Measurements from ENCODE around the gene GNAT2. TPM values are rescaled to one million over a fixed set of nuclear protein-coding genes. Genes with fewer than 3 reads are reported as not detected.

Gene GNAT2
- total and polyA plus RNA-seq, 2 donors (not counting 3 experiments of a cell fraction or from before 2014, with no cell fraction given), result not detected

- Histone ChIP-seq H3K36me3 (ENCODE audit: control insufficient read depth in 2 of 2, extremely low read depth in 1 of 2, insufficient read depth in 2 of 2, low read length in 2 of 2) (no peaks in the 10 kb centered on the region), H4K20me1 (replicated peaks; ENCODE audit: control insufficient read depth, extremely low read depth, insufficient read depth, low read length) (no peaks in the 10 kb centered on the region), H3K79me2 (ENCODE audit: control insufficient read depth, insufficient read depth, low read length) (no peaks in the 10 kb centered on the region), H3K9me1 (replicated peaks; ENCODE audit: control insufficient read depth, extremely low read depth, insufficient read depth, low read length) (no peaks in the 10 kb centered on the region), H3K9ac (replicated peaks; ENCODE audit: extremely low read depth, insufficient read depth, low read length) (no peak overlapping the region), H3K9me3 (replicated peaks; ENCODE audit: control insufficient read depth, insufficient read depth, low read length) (no peaks in the 10 kb centered on the region), H3K27me3 (ENCODE audit: control insufficient read depth in 2 of 2, insufficient read depth in 2 of 2, low read length in 2 of 2) (no peaks in the 10 kb centered on the region), H3K4me3 (replicated peaks in 1 of 3; ENCODE audit: insufficient read depth in 1 of 3, low read depth in 1 of 3, low read length in 3 of 3) (no peak overlapping the region), H3K4me1 (ENCODE audit: control insufficient read depth, extremely low read depth, insufficient read depth, low read length) (peaks cover 24% of the 10 kb centered on the region), H2AFZ (ENCODE audit: low read depth, low read length) (no peak overlapping the region), H3K27ac (ENCODE audit: insufficient read depth, low read depth, low read length) (no peak overlapping the region), H3K4me2 (ENCODE audit: insufficient read depth, low read length) (no peak overlapping the region)
- DNase-seq (ENCODE audit: low read depth, low spot score) (no peak), FAIRE-seq (no peak)
- dilution Hi-C loops (cut with MboI; ENCODE audit: extremely low pct_ligation_motif_present, low sequenced_read_pairs) (no loop called here), intact Hi-C loops (cut with micrococcal nuclease) (loop anchor here (10.0 kb wide), 1 partner anchor 126 kb away; the partner anchor contains the start of gene ATXN7L2)
- POLR2A ChIA-PET, result interaction anchor here (0.7 kb wide), 1 partner anchor 20 kb away, joined by 3 read pairs; no protein-coding TSS in a partner anchor
- TF ChIP-seq JUN (IDR thresholded peaks at IDR 0.05; ENCODE audit: borderline replicate concordance, insufficient read depth, insufficient read length, low read depth), result no peak
- no peak for TF ChIP-seq POLR2A (IDR thresholded peaks at IDR 0.05; ENCODE audit: low read depth, low read length)
- no peak for TF ChIP-seq FOS (IDR thresholded peaks at IDR 0.05; ENCODE audit: borderline replicate concordance, insufficient read depth, low read length)
- no peak for TF ChIP-seq CTCF (IDR thresholded peaks at IDR 0.05; ENCODE audit: extremely low read depth in 1 of 2, insufficient read depth in 1 of 2, low read depth in 1 of 2, low read length in 2 of 2)
- no peak for TF ChIP-seq POLR2AphosphoS5 (IDR thresholded peaks at IDR 0.05; ENCODE audit: insufficient read depth, low read depth, low read length)
- no peak for TF ChIP-seq GATA2 (IDR thresholded peaks at IDR 0.05; ENCODE audit: insufficient read depth, insufficient read length, low read depth, low read length)
- no peak for TF ChIP-seq MYC (IDR thresholded peaks at IDR 0.05; ENCODE audit: low read depth, low read length)
- TF ChIP-seq, protein P1, sequence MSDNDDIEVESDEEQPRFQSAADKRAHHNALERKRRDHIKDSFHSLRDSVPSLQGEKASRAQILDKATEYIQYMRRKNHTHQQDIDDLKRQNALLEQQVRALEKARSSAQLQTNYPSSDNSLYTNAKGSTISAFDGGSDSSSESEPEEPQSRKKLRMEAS (IDR thresholded peaks at IDR 0.05; ENCODE audit: insufficient read depth, insufficient read length), result no peak
- no peak for TF ChIP-seq EZH2 (IDR thresholded peaks at IDR 0.05; ENCODE audit: borderline replicate concordance, low read depth, low read length, severe bottlenecking)
- BruUV-seq (replicated peaks), result no TSS peak
- CTCF ChIA-PET, result interaction anchor here (0.7 to 1.9 kb wide), 4 partner anchors 9 to 65 kb away, joined by 3 to 7 read pairs (median 4); partner anchors contain the start of gene GNAI3
Observed at GRCh38 chr1:109610609-109611307, 8.7 kb downstream of the GNAT2 start.

Data from endothelial cell of umbilical vein (primary cell).